HepG2 (cell line): Measurements from ENCODE around the gene RAB6B. TPM values are rescaled to one million over a fixed set of nuclear protein-coding genes. Genes with fewer than 3 reads are reported as not detected.

Experiments
- ATAC-seq: fragments of 200-7000 bp; cut with Tn5 transposase; 3 replicates; pipeline ENCODE4 v1.9.1; 2020; ENCODE audit warnings: mild to moderate bottlenecking, moderate library complexity
- BruUV-seq: library from RNA; stranded (reverse); fragments of 400-500 nt; replicated peaks from 2 replicates; lab custom pipeline; 2021; lab: Mats Ljungman, UMichigan
- CTCF ChIA-PET: fragments of 300-600 bp; formaldehyde crosslinking; extraction: SDS; loops from one replicate; lab custom pipeline; 2021; ENCODE audit warnings: low total read pairs, inconsistent platforms, low intra/inter-chr PET ratio; lab: Yijun Ruan, JAX
- POLR2A ChIA-PET: fragments of 350-600 bp; sonication (Branson Sonifier 250); formaldehyde crosslinking; loops from one replicate; lab custom pipeline; 2020; ENCODE audit warnings: antibody characterized with exemption, inconsistent platforms; lab: Yijun Ruan, JAX
- DNase-seq: peaks from one replicate; pipeline ENCODE4 v3.0.0-alpha.2; 2015; ENCODE audit warnings: low spot score
- FAIRE-seq: peaks from 3 replicates; lab custom pipeline; 2011; peaks lifted over from hg19 to GRCh38; lab: Jason Lieb, UNC
- H2AFZ ChIP-seq: one replicate; pipeline ENCODE4 v1.6.1; 2011; ENCODE audit warnings: low read length, inconsistent platforms
- H3K27ac ChIP-seq: fragments of 300-600 bp; 3 replicates; pipeline ENCODE4 v1.8.0; 2011; ENCODE audit warnings: mixed run types, mild to moderate bottlenecking, mixed read lengths, low read length, inconsistent platforms; ENCODE audit not compliant: insufficient read depth; ENCODE audit errors: extremely low read length
- H3K27me3 ChIP-seq, 2 experiments: fragments of 200-600 bp in 1 of 2; 2 replicates in 1 of 2; 3 replicates in 1 of 2; pipeline versions ENCODE4 v1.6.0 to v1.8.0; 2011; ENCODE audit warnings: low read length in 2 of 2, mild to moderate bottlenecking in 2 of 2, moderate library complexity in 2 of 2, inconsistent platforms in 1 of 2; ENCODE audit not compliant: insufficient read depth in 2 of 2, control insufficient read depth in 1 of 2
- H3K36me3 ChIP-seq, 2 experiments: fragments of 200-600 bp in 1 of 2; replicated peaks in 1 of 2; 2 replicates in 1 of 2; 3 replicates in 1 of 2; pipeline versions ENCODE4 v1.5.1 to v1.8.0; 2011; ENCODE audit warnings: low read length in 2 of 2, inconsistent platforms in 1 of 2; ENCODE audit not compliant: insufficient read depth in 2 of 2, control insufficient read depth in 1 of 2
- H3K4me1 ChIP-seq: 2 replicates; pipeline ENCODE4 v1.5.1; 2012; ENCODE audit warnings: low read length, inconsistent platforms; ENCODE audit not compliant: insufficient read depth
- H3K4me2 ChIP-seq: 2 replicates; pipeline ENCODE4 v1.6.0; 2011; ENCODE audit warnings: low read depth, low read length, inconsistent platforms
- H3K4me3 ChIP-seq, 3 experiments: fragments of 200-600 bp in 1 of 3; sonication (generic), shearing (Covaris generic) in 1 of 3; replicated peaks in 1 of 3; 2 replicates each; pipeline ENCODE4 v1.5.1; 2011 to 2016; ENCODE audit warnings: low read length in 3 of 3, inconsistent platforms in 2 of 3, low read depth in 2 of 3, mild to moderate bottlenecking in 2 of 3, control low read depth in 1 of 3, mixed read lengths in 1 of 3; ENCODE audit not compliant: insufficient read depth in 1 of 3
- H3K79me2 ChIP-seq: one replicate; pipeline ENCODE4 v1.6.1; 2011; ENCODE audit warnings: low read length, inconsistent platforms; ENCODE audit not compliant: insufficient read depth
- H3K9ac ChIP-seq: 2 replicates; pipeline ENCODE4 v1.6.0; 2011; ENCODE audit warnings: mild to moderate bottlenecking, low read depth, low read length, inconsistent platforms; ENCODE audit not compliant: insufficient read depth
- H3K9me3 ChIP-seq: 2 replicates; pipeline ENCODE4 v1.5.1; 2012; ENCODE audit warnings: mild to moderate bottlenecking, low read length
- H4K20me1 ChIP-seq: 2 replicates; pipeline ENCODE4 v1.6.0; 2011; ENCODE audit warnings: inconsistent platforms, mild to moderate bottlenecking, low read length, moderate library complexity; ENCODE audit not compliant: insufficient read depth
- ATF1 ChIP-seq: IDR thresholded peaks from 2 replicates; pipeline ENCODE4 v1.6.1; 2016; ENCODE audit warnings: mild to moderate bottlenecking, control low read depth
- E2F5 ChIP-seq: sonication (generic); formaldehyde crosslinking; conservative IDR thresholded peaks from 2 replicates; pipeline ENCODE4 v1.4.0; 2020; ENCODE audit warnings: missing genetic modification reagents
- FOSL1 ChIP-seq: sonication (generic); formaldehyde crosslinking; IDR thresholded peaks from 2 replicates; pipeline ENCODE4 v1.9.0; 2021; ENCODE audit warnings: missing genetic modification reagents, borderline replicate concordance
- HNF4A ChIP-seq: sonication (generic); formaldehyde crosslinking; IDR thresholded peaks from 2 replicates; pipeline ENCODE4 v1.4.0; 2020; ENCODE audit warnings: missing genetic modification reagents
- MLLT10 ChIP-seq: sonication (generic); formaldehyde crosslinking; IDR thresholded peaks from 2 replicates; pipeline ENCODE4 v1.4.0; 2020; ENCODE audit warnings: missing genetic modification reagents
- MZF1 ChIP-seq: sonication (generic); formaldehyde crosslinking; IDR thresholded peaks from 2 replicates; pipeline ENCODE4 v1.8.1; 2023; ENCODE audit warnings: mild to moderate bottlenecking, missing genetic modification reagents, borderline replicate concordance
- PHF5A ChIP-seq: IDR thresholded peaks from one replicate; pipeline ENCODE4 v1.6.1; 2018; ENCODE audit warnings: low read depth, missing genetic modification reagents; ENCODE audit not compliant: unreplicated experiment
- PRMT3 ChIP-seq: sonication (generic); formaldehyde crosslinking; IDR thresholded peaks from 2 replicates; pipeline ENCODE4 v1.8.1; 2022; ENCODE audit warnings: low read depth, mild to moderate bottlenecking, moderate library complexity, missing genetic modification reagents, borderline replicate concordance
- RFX1 ChIP-seq: fragments of 450-650 bp; IDR thresholded peaks from 2 replicates; pipeline ENCODE4 v1.6.1; 2017
- RFXANK ChIP-seq: IDR thresholded peaks from 2 replicates; pipeline ENCODE4 v1.6.1; 2016
- ZBTB7B ChIP-seq: sonication (generic); formaldehyde crosslinking; IDR thresholded peaks from 2 replicates; pipeline ENCODE4 v1.4.0; 2020; ENCODE audit warnings: missing genetic modification reagents
- ZNF281 ChIP-seq: sonication (generic); formaldehyde crosslinking; IDR thresholded peaks from 2 replicates; pipeline ENCODE4 v1.4.0; 2020; ENCODE audit warnings: missing genetic modification reagents, borderline replicate concordance
- ZNF562 ChIP-seq: sonication (generic); formaldehyde crosslinking; IDR thresholded peaks from 2 replicates; pipeline ENCODE4 v1.8.0; 2022; ENCODE audit warnings: missing genetic modification reagents, borderline replicate concordance
- ZNF879 ChIP-seq: sonication (generic); formaldehyde crosslinking; IDR thresholded peaks from 2 replicates; pipeline ENCODE4 v1.8.1; 2023; ENCODE audit warnings: missing genetic modification reagents
- WGBS: methylation state at CpG from one replicate; pipeline ENCODE4 v1.1.6; 2017; ENCODE audit warnings: low lambda C conversion rate; 5-methylcytosine and 5-hydroxymethylcytosine counted together
- in situ Hi-C: cut with HindIII; loops from 2 replicates; pipeline ENCODE4 v1.10.0; 2017; ENCODE audit warnings: low pct_unique_long_range_greater_than_20kb; ENCODE audit not compliant: extremely low pct_ligation_motif_present
- intact Hi-C: fragments of 100-400 bp; cut with micrococcal nuclease; formaldehyde crosslinking; loops from one replicate; pipeline ENCODE4 v1.10.0; 2022; ENCODE audit not compliant: unreplicated experiment
- polyA plus RNA-seq, 8 experiments: library from polyadenylated mRNA; depleted of rRNA in 3 of 8; stranded (reverse) in 7 of 8; unstranded in 1 of 8; fragments of >200 nt; fragmentation: Illumina TruSeq in 4 of 8; extraction: Trizol in 4 of 8; gene quantifications; 2 replicates each; pipeline versions ENCODE4 v1.2.1 to v1.2.3, GENCODE V29; 2011 to 2016; ENCODE audit warnings: low read depth in 4 of 8, missing spikeins in 1 of 8, mixed read lengths in 1 of 8; ENCODE audit not compliant: insufficient read depth in 1 of 8
- total RNA-seq, 5 experiments: library from RNA; depleted of rRNA; stranded (reverse); fragments of >200 nt; fragmentation: Illumina TruSeq; extraction: Trizol; gene quantifications; 2 replicates each; pipeline ENCODE4 v1.2.3, GENCODE V29; 2016; ENCODE audit warnings: low read depth in 1 of 5
- TF ChIP-seq, protein P1 (sequence below): sonication (generic); formaldehyde crosslinking; IDR thresholded peaks from 2 replicates; pipeline ENCODE4 v1.4.0; 2020; ENCODE audit warnings: missing genetic modification reagents

The RAB6B gene
- total and polyA plus RNA-seq, 2 of the 13 experiments (the other 11 are each of a cell fraction or from before 2014, with no cell fraction given) = 0.16 TPM; not detected in 1

DNA sequence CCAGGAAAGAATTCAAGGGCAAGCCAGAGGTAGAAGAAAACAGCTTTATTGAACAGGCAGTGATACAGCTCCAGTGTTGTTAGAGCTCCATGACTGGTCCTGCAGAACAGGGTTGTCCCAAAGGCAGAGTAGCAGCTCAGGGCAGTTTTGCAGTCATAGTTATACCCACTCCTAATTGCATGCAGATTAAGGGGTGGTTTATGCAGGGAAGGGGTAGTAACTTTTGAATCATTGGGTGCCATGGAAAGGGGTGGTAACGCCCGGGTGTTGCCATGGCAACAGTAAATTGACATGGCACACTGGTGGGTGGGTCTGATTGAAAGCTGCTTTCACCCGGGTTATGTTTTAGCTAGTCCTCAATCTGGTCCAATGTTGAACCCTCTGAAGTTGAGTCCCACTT is 9.7 kb upstream of the RAB6B start:
- intact Hi-C loops = no loop called here
- peaks cover 0 to 3% of the 10 kb centered on the region in 2 experiments; a peak in 1 of 5 replicates for H3K27me3 ChIP-seq
- no peak overlapping the region for H3K9ac ChIP-seq
- ATAC-seq (no peak), DNase-seq (no peak), FAIRE-seq (no peak)
- H3K79me2 ChIP-seq = no peaks in the 10 kb centered on the region
- H3K4me3 ChIP-seq = no peak overlapping the region
- no TSS peak for BruUV-seq
- H3K36me3 ChIP-seq = no peaks in the 10 kb centered on the region
- no peaks in the 10 kb centered on the region for H4K20me1 ChIP-seq
- WGBS = 0% methylated on average over 1 of the region's 3 CpGs
- in situ Hi-C loops = no loop called here
- CTCF ChIA-PET = no interaction called here
- H3K4me2 ChIP-seq = no peak overlapping the region
- POLR2A ChIA-PET = no interaction called here
- no peak overlapping the region for H3K27ac ChIP-seq
- H3K9me3 ChIP-seq = no peaks in the 10 kb centered on the region
- no peak overlapping the region for H2AFZ ChIP-seq
- TF ChIP-seq ATF1 (no peak), RFX1 (peak; percentile 46; the same call in 1 of the 2 replicates), ZNF562 (CRISPR knock-in tag) (no peak)
- H3K4me1 ChIP-seq = no peaks in the 10 kb centered on the region

DNA sequence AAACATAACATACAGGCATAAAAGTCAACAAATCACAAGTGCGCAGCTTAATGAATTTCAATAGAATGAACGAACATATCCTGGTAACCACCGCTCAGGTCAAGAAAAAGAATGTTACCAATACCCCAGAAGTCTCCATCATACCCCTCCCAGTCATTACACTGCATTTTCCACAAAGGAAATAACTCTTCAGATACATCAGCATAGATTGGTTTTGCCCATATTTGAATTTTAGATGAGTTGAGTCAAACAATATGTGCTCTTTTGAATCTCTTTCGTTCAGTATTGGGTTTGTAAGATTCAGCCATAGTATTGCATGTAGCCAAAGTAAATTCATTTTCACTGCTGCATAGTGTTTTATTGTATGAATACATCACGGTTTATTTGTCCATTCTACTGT is 6.2 kb upstream of the RAB6B start:
- Histone ChIP-seq H3K9ac (no peak overlapping the region), H2AFZ (no peak overlapping the region), H3K27ac (no peak overlapping the region), H3K36me3 (no peaks in the 10 kb centered on the region), H3K4me1 (no peaks in the 10 kb centered on the region), H3K4me2 (no peak overlapping the region), H3K79me2 (no peaks in the 10 kb centered on the region), H3K4me3 (no peak overlapping the region), H3K9me3 (no peaks in the 10 kb centered on the region), H3K27me3 (peaks cover under 1 to 8% of the 10 kb centered on the region in 2 experiments; a peak in 2 of 5 replicates), H4K20me1 (no peaks in the 10 kb centered on the region)
- ChIA-PET POLR2A (no interaction called here), CTCF (no interaction called here)
- WGBS = 20% methylated on average over 5 of the region's 5 CpGs
- no TSS peak for BruUV-seq
- ATAC-seq (no peak), DNase-seq (no peak), FAIRE-seq (no peak)
- intact Hi-C loops (no loop called here), in situ Hi-C loops (no loop called here)
- TF ChIP-seq MZF1 (CRISPR knock-in tag) (no peak), PHF5A (no peak), HNF4A (no peak), RFXANK (CRISPR knock-in tag) (no peak), ZNF879 (no peak), FOSL1 (CRISPR knock-in tag) (no peak), MLLT10 (CRISPR knock-in tag) (no peak), ZNF281 (CRISPR knock-in tag) (no peak), RFX1 (no peak), E2F5 (CRISPR knock-in tag) (no peak), ZBTB7B (CRISPR knock-in tag) (no peak), PRMT3 (CRISPR knock-in tag) (no peak)
- TF ChIP-seq, protein P1, sequence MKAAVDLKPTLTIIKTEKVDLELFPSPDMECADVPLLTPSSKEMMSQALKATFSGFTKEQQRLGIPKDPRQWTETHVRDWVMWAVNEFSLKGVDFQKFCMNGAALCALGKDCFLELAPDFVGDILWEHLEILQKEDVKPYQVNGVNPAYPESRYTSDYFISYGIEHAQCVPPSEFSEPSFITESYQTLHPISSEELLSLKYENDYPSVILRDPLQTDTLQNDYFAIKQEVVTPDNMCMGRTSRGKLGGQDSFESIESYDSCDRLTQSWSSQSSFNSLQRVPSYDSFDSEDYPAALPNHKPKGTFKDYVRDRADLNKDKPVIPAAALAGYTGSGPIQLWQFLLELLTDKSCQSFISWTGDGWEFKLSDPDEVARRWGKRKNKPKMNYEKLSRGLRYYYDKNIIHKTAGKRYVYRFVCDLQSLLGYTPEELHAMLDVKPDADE (CRISPR knock-in tag) = no peak
